C1 segment of cervical spinal cord (tissue), 14 donors: ENCODE results near the gene CCL14.
"Not testable (repeated sequence)": the region's sequence is repeated elsewhere in the genome, so short reads cannot be mapped to it uniquely, and the experiment has no call there.

Experiments used
- DNase-seq, 14 donors: peaks; one replicate each; lab custom pipeline; 2025; lab: John Stamatoyannopoulos, UW

CCL14 gene

GRCh38 chr17:35986643-35987042 lies at the start of gene CCL14:
TSS of gene CCL14 (minus strand) at chr17:35986729. CDS start at chr17:35986649, 80 bp downstream.
- no peak for DNase-seq

GRCh38 chr17:36036235-36036634 lies 49.7 kb upstream of the CCL14 start:
- DNase-seq, result no peak

GRCh38 chr17:36034127-36034526 lies 47.6 kb upstream of the CCL14 start:
- no peak for DNase-seq

GRCh38 chr17:36030956-36031355 lies 44.4 kb upstream of the CCL14 start:
- no peak for DNase-seq

GRCh38 chr17:36027761-36028160 lies 41.2 kb upstream of the CCL14 start:
- no peak for DNase-seq

- DNase-seq, result no peak
These were observed 37.8 kb upstream of the CCL14 start for GRCh38 chr17:36024106-36024869.

- no peak for DNase-seq
These were observed 32.9 kb upstream of the CCL14 start for GRCh38 chr17:36019423-36019822.

GRCh38 chr17:36017799-36018198 lies 31.3 kb upstream of the CCL14 start, which contains the start of gene CCL23:
TSS of gene CCL23 (minus strand) at chr17:36017972. CDS start at chr17:36017897, 75 bp downstream.
- DNase-seq, result no peak

- DNase-seq, result no peak
These were observed 30.0 kb upstream of the CCL14 start for GRCh38 chr17:36016555-36016954.

- not testable (repeated sequence) for DNase-seq
These were observed 29.4 kb upstream of the CCL14 start for GRCh38 chr17:36015895-36016294.

GRCh38 chr17:36014946-36015345 lies 28.4 kb upstream of the CCL14 start:
- no peak for DNase-seq

GRCh38 chr17:36011201-36011600 lies 24.7 kb upstream of the CCL14 start:
- no peak for DNase-seq

GRCh38 chr17:36008998-36009665 lies 22.6 kb upstream of the CCL14 start:
- no peak for DNase-seq

- DNase-seq, result no peak
These were observed 18.1 kb upstream of the CCL14 start for GRCh38 chr17:36004594-36005108.

- no peak for DNase-seq
These were observed 16.1 kb upstream of the CCL14 start for GRCh38 chr17:36002631-36003030.

- DNase-seq, result no peak
These were observed 15.5 kb upstream of the CCL14 start for GRCh38 chr17:36001862-36002603.

- DNase-seq, result no peak
These were observed 14.7 kb upstream of the CCL14 start, which contains the start of gene CCL15 for GRCh38 chr17:36001110-36001771. TSS of gene CCL15 (minus strand) at chr17:36001553. CDS start at chr17:36001492, 61 bp downstream.

- no peak for DNase-seq
These were observed 14.2 kb upstream of the CCL14 start for GRCh38 chr17:36000732-36001109.

- DNase-seq, result no peak
These were observed 12.2 kb upstream of the CCL14 start for GRCh38 chr17:35998756-35999155.

- DNase-seq, result no peak
These were observed 11.6 kb upstream of the CCL14 start for GRCh38 chr17:35998018-35998545.

- DNase-seq, result not testable (repeated sequence)
These were observed 8.8 kb upstream of the CCL14 start for GRCh38 chr17:35995346-35995745.
